Heart left ventricle (tissue), 16 donors: Measurements from ENCODE around the gene C1orf53. TPM values are rescaled to one million over a fixed set of nuclear protein-coding genes. Genes with fewer than 3 reads are reported as not detected.

Experiments
- ATAC-seq, 4 donors: fragments of 200-7000 bp; cut with Tn5 transposase; one replicate each; pipeline ENCODE4 v1.9.1; 2020 to 2022; ENCODE audit warnings: moderate library complexity in 4 of 4, mild to moderate bottlenecking in 3 of 4, moderate number of reproducible peaks in 1 of 4
- DNase-seq, 5 donors: peaks; one replicate each; pipeline ENCODE4 v3.0.0-alpha.2; 2020
- H3K27ac ChIP-seq, 12 donors: fragments of 200-600 bp; sonication (generic) in 4 of 12; one replicate each; pipeline versions ENCODE4 v1.5.0 to v1.8.0; 2016 to 2022; ENCODE audit warnings: mild to moderate bottlenecking in 2 of 12
- H3K27me3 ChIP-seq, 9 donors: fragments of 200-600 bp; sonication (generic) in 2 of 9; one replicate each; pipeline versions ENCODE4 v1.5.1 to v1.8.0; 2016 to 2022; ENCODE audit warnings: mild to moderate bottlenecking in 3 of 9
- H3K36me3 ChIP-seq, 9 donors: fragments of 200-600 bp; sonication (generic) in 2 of 9; one replicate each; pipeline versions ENCODE4 v1.5.0 to v1.8.0; 2018 to 2022; ENCODE audit warnings: mild to moderate bottlenecking in 2 of 9
- H3K4me1 ChIP-seq, 12 donors: fragments of 200-600 bp; sonication (generic) in 4 of 12; one replicate each; pipeline versions ENCODE4 v1.5.0 to v1.8.0; 2016 to 2022; ENCODE audit warnings: mild to moderate bottlenecking in 3 of 12
- H3K4me3 ChIP-seq, 12 donors: fragments of 200-600 bp; sonication (generic) in 4 of 12; one replicate each; pipeline versions ENCODE4 v1.5.0 to v1.8.0; 2017 to 2022; ENCODE audit warnings: mild to moderate bottlenecking in 9 of 12, moderate library complexity in 4 of 12
- H3K9me3 ChIP-seq, 12 donors: fragments of 200-600 bp; sonication (generic) in 4 of 12; one replicate each; pipeline versions ENCODE4 v1.5.0 to v1.8.0; 2016 to 2022; ENCODE audit warnings: mild to moderate bottlenecking in 1 of 12
- POLR2A ChIP-seq, 2 donors: fragments of 450-650 bp; IDR thresholded peaks; one replicate each; pipeline ENCODE4 v1.6.1; 2017; ENCODE audit warnings: antibody characterized with exemption in 2 of 2, mild to moderate bottlenecking in 2 of 2, moderate library complexity in 2 of 2
- WGBS, 4 donors: extraction: QIAGEN DNeasy Blood & Tissue Kit in 2 of 4; methylation state at CpG; one replicate each; pipeline versions ENCODE4 v1.1.5 to v1.1.7; 2013 to 2018; 5-methylcytosine and 5-hydroxymethylcytosine counted together
- intact Hi-C, 10 donors: fragments of 100-400 bp; cut with DNase I; formaldehyde crosslinking; loops; one replicate each; pipeline versions ENCODE4 v1.11.1 to v1.14.2; 2022
- polyA plus RNA-seq, 2 donors: library from polyadenylated mRNA; stranded (reverse); fragments of 200-250 nt; gene quantifications; one replicate each; pipeline ENCODE4 v1.2.3, GENCODE V29; 2013
- total RNA-seq, 9 donors: library from RNA; depleted of rRNA in 2 of 9; stranded (reverse); fragments of >200 nt in 2 of 9; fragmentation: NEBNext Ultra II Directional in 3 of 9; extraction: Animal tissue kit (Norgen Biotek cat#: 25700) in 3 of 9; gene quantifications; one replicate each; pipeline versions ENCODE4 v1.1.0 to v1.2.4, GENCODE V29; 2016 to 2023
- TF ChIP-seq, protein P1 (sequence below), 12 donors: fragments of 200-600 bp; sonication (generic) in 4 of 12; IDR thresholded peaks; one replicate each; pipeline versions ENCODE4 v1.5.0 to v1.8.0; 2018 to 2022; ENCODE audit warnings: antibody characterized with exemption in 12 of 12, mild to moderate bottlenecking in 5 of 12
- donor health status: ischemic (EF 13 %, LVEDD 7.1; RV severe dilation, severe dysfunction).
- donor health status: healthy with polysubstance abuse.
- donor health status: DM: no; HTN: yes; CAD: no.
- donor health status: DM: no; HTN: no; CAD: no.
- donor health status: ischemic (EF 25% LVEDD 6.9; RV normal size, moderate dysfunction).
- donor health status: ischemic (EF 25% LVEDD 5.7; RV mildly dilated, moderate dysfunction).
- donor health status: healthy.
- donor health status: DM: yes; HTN: yes; CAD: no.
- donor health status: ischemic (EF 35%, LVEDD 5.7; RV mildly dilated, moderate dysfunction).
- donor health status: nonischemic (EF 11% LVEDD 7.7; RV severe dilation, severe dysfunction).
- donor health status: DM: yes; HTN: yes; CAD: no.
- donor health status: PGD.
- donor health status: ischemic (EF 29% LVEDD 5.4; RV normal size, mild dysfunction).
- donor health status: nonischemic (EF 23%, LVEDD 6.1; RV moderate dilation, normal function).

Gene C1orf53
- total and polyA plus RNA-seq, 11 donors: 2.8 to 15.2 (median 6.8) TPM

GRCh38 chr1:197920067-197920396 lies 17.6 kb downstream of the C1orf53 start:
- intact Hi-C loops: loop anchor here (5.0 to 10.0 kb wide), 6 partner anchors 225 to 545 kb away; no protein-coding TSS in a partner anchor
- Histone ChIP-seq H3K27ac (no peak overlapping the region), H3K4me1 (peaks cover 0 to 48% (median 34%) of the 10 kb centered on the region in 12 donors), H3K27me3 (peaks cover 52 to 90% (median 76%) of the 10 kb centered on the region in 9 donors), H3K4me3 (no peak overlapping the region), H3K36me3 (no peaks in the 10 kb centered on the region), H3K9me3 (no peaks in the 10 kb centered on the region)
- DNase-seq: no peak
- no peak for ATAC-seq
- 10 to 22% (median 13%) methylated on average over 10 to 11 of the region's 11 CpGs for WGBS, 4 donors
- TF ChIP-seq, protein P1, sequence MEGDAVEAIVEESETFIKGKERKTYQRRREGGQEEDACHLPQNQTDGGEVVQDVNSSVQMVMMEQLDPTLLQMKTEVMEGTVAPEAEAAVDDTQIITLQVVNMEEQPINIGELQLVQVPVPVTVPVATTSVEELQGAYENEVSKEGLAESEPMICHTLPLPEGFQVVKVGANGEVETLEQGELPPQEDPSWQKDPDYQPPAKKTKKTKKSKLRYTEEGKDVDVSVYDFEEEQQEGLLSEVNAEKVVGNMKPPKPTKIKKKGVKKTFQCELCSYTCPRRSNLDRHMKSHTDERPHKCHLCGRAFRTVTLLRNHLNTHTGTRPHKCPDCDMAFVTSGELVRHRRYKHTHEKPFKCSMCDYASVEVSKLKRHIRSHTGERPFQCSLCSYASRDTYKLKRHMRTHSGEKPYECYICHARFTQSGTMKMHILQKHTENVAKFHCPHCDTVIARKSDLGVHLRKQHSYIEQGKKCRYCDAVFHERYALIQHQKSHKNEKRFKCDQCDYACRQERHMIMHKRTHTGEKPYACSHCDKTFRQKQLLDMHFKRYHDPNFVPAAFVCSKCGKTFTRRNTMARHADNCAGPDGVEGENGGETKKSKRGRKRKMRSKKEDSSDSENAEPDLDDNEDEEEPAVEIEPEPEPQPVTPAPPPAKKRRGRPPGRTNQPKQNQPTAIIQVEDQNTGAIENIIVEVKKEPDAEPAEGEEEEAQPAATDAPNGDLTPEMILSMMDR (IDR thresholded peaks at IDR 0.05): no peak
- no peak for TF ChIP-seq POLR2A (IDR thresholded peaks at IDR 0.05)

DNA sequence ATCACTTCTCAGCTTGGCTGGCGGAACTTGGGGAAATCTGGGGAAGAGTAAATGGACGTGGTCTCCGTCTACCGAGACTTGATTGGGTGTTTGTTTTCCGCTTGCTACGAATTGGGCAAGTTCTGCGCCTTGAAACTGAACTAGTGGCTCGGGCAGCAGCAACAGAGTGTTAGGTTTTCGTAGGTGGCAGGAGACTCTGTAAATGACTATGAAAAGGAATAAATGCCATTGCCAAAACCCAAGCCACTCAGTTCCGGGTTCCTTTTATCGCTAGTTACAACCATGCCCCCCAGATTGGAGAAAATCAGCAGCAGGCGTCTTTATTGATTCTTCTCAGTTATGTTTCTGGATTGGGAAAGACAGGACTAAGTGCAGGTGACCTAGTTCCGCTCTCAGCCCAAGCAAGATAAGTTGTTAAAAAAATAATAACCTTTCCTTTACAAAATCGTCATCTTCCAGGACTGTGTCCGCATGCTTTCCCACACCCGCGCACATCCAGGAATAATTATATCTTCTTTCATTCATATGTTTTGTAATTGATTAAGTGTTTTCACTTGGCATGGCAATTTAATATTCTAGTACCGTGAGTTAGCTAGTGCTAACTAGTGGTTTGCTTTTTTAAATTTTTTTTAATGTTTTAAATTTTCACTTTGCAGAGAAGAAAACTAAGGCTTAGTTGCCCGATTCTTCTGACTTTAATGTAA lies 18.1 kb downstream of the C1orf53 start:
- 23 to 37% (median 34%) methylated on average over 19 of the region's 19 CpGs for WGBS, 4 donors
- ATAC-seq (no peak), DNase-seq (no peak)
- Histone ChIP-seq H3K27ac (no peak overlapping the region), H3K4me3 (no peak overlapping the region), H3K36me3 (no peaks in the 10 kb centered on the region), H3K9me3 (no peaks in the 10 kb centered on the region), H3K4me1 (peaks cover 0 to 44% (median 31%) of the 10 kb centered on the region in 12 donors), H3K27me3 (peaks cover 48 to 86% (median 71%) of the 10 kb centered on the region in 9 donors)
- intact Hi-C loops: loop anchor here (5.0 to 10.0 kb wide), 6 partner anchors 226 to 544 kb away; no protein-coding TSS in a partner anchor
- TF ChIP-seq, protein P1 (IDR thresholded peaks at IDR 0.05): no peak
- no peak for TF ChIP-seq POLR2A (IDR thresholded peaks at IDR 0.05)

DNA sequence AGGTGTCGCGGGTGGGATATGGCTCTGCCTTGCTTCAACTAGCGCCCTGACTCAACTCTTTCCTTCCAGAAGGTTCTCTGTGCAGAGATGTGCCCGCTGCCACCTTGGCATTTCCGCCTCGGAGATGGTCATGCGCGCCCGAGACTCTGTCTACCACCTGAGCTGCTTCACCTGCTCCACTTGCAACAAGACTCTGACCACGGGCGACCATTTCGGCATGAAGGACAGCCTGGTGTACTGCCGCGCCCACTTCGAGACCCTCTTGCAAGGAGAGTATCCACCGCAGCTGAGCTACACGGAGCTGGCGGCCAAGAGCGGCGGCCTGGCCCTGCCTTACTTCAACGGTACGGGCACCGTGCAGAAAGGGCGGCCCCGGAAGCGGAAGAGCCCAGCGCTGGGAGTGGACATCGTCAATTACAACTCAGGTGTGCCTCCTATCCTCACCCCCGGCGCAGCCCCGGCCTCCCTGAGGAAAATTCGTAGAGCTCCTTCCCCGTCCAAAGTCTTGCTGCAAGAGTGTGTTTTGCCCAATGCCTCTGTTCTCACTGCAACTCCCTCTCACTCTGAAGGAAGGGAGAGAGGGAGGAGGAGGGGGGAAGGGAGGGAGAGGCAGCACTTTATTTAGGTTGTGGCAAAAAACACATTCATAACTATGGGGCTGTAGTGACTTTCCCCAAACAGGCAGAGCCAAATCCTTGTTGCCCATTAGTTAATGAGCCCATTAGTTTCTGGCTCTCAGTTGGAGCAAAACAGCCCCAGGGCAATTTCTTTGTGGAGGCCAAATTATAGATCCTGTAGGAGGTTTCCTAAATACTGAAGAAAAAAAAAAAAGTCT lies 19.0 kb downstream of the C1orf53 start:
- WGBS, 4 donors: 26 to 40% (median 35%) methylated on average over 32 to 33 of the region's 33 CpGs
- DNase-seq (no peak), ATAC-seq (no peak)
- TF ChIP-seq, protein P1 (IDR thresholded peaks at IDR 0.05): no peak
- no peak for TF ChIP-seq POLR2A (IDR thresholded peaks at IDR 0.05)
- Histone ChIP-seq H3K27ac (no peak overlapping the region), H3K4me3 (no peak overlapping the region), H3K27me3 (peaks cover 39 to 86% (median 62%) of the 10 kb centered on the region in 9 donors), H3K9me3 (no peaks in the 10 kb centered on the region), H3K36me3 (no peaks in the 10 kb centered on the region), H3K4me1 (peaks cover 0 to 36% (median 22%) of the 10 kb centered on the region in 12 donors)
- intact Hi-C loops: loop anchor here (5.0 to 10.0 kb wide), 6 partner anchors 227 to 543 kb away; no protein-coding TSS in a partner anchor

GRCh38 chr1:197922070-197922390 lies 19.6 kb downstream of the C1orf53 start:
- WGBS, 4 donors: 80 to 87% (median 86%) methylated on average over 2 of the region's 2 CpGs
- H3K27me3 ChIP-seq: peaks cover 34 to 84% (median 56%) of the 10 kb centered on the region in 9 donors
- DNase-seq (no peak), ATAC-seq (no peak)
- no peaks in the 10 kb centered on the region for H3K9me3 ChIP-seq
- H3K4me1 ChIP-seq: peaks cover 0 to 30% (median 19%) of the 10 kb centered on the region in 12 donors
- H3K36me3 ChIP-seq: no peaks in the 10 kb centered on the region
- H3K27ac ChIP-seq: no peak overlapping the region
- intact Hi-C loops: loop anchor here (5.0 to 10.0 kb wide), 6 partner anchors 227 to 543 kb away; no protein-coding TSS in a partner anchor
- H3K4me3 ChIP-seq: no peak overlapping the region
- TF ChIP-seq POLR2A (IDR thresholded peaks at IDR 0.05): no peak
- TF ChIP-seq, protein P1 (IDR thresholded peaks at IDR 0.05): no peak
